ENCODE measurements around the gene DLGAP3.

DLGAP3 gene

GRCh38 chr1:34864759-34865158, 64.7 kb downstream of the DLGAP3 start:
- DNase-seq: no peak

GRCh38 chr1:34863501-34863900, 65.9 kb downstream of the DLGAP3 start:
- DNase-seq: no peak

GRCh38 chr1:34859446-34860200, 69.8 kb downstream of the DLGAP3 start, which contains the start of gene SMIM12:
SMIM12 (minus strand) TSS chr1:34859749; CDS start chr1:34855977, 3,772 bp downstream.
- DNase-seq: peak; percentile 87

GRCh38 chr1:34858901-34859445, 70.5 kb downstream of the DLGAP3 start:
- no peak for DNase-seq

- DNase-seq: no peak
These were observed 72.8 kb downstream of the DLGAP3 start for GRCh38 chr1:34856697-34857096.

GRCh38 chr1:34852677-34853217, 76.7 kb downstream of the DLGAP3 start:
- peak; percentile 87 for DNase-seq

GRCh38 chr1:34851431-34852105, 77.9 kb downstream of the DLGAP3 start:
- no peak for DNase-seq

GRCh38 chr1:34850382-34850781, 79.1 kb downstream of the DLGAP3 start:
- no peak for DNase-seq

GRCh38 chr1:34847094-34847493, 82.4 kb downstream of the DLGAP3 start:
- no peak for DNase-seq

- no peak for DNase-seq
These were observed 83.2 kb downstream of the DLGAP3 start for GRCh38 chr1:34846265-34846664.

GRCh38 chr1:34845131-34845901, 84.1 kb downstream of the DLGAP3 start:
- no peak for DNase-seq

- no peak for DNase-seq
These were observed 85.2 kb downstream of the DLGAP3 start for GRCh38 chr1:34844252-34844634.

- DNase-seq: no peak
These were observed 85.8 kb downstream of the DLGAP3 start for GRCh38 chr1:34843392-34844251.

- no peak for DNase-seq
These were observed 86.5 kb downstream of the DLGAP3 start for GRCh38 chr1:34842952-34843371.

GRCh38 chr1:34842073-34842472, 87.4 kb downstream of the DLGAP3 start:
- no peak for DNase-seq

- no peak for DNase-seq
These were observed 89.0 kb downstream of the DLGAP3 start for GRCh38 chr1:34840426-34840825.

GRCh38 chr1:34839526-34840305, 89.7 kb downstream of the DLGAP3 start:
- no peak for DNase-seq

GRCh38 chr1:34833711-34834110, 95.7 kb downstream of the DLGAP3 start:
- DNase-seq: no peak

- no peak for DNase-seq
These were observed 97.7 kb downstream of the DLGAP3 start for GRCh38 chr1:34831721-34832246.

GRCh38 chr1:34829250-34829649, 100.2 kb downstream of the DLGAP3 start:
- no peak for DNase-seq

- no peak for DNase-seq
These were observed 100.8 kb downstream of the DLGAP3 start for GRCh38 chr1:34828611-34829010.
